Measurements from ENCODE around the gene NDUFA3.

GRCh38 chr19:54102421-54103169 is at the start of gene NDUFA3:
- no peak for TF ChIP-seq CTCF (IDR thresholded peaks at IDR 0.05)
- TF ChIP-seq POLR2A (IDR thresholded peaks at IDR 0.05): peak; percentile 36 to 87

Measured in heart left ventricle (tissue), 13 donors.